ENCODE data around the gene MICU1.
"Not testable (repeated sequence)": the region's sequence is repeated elsewhere in the genome, so short reads cannot be mapped to it uniquely, and the experiment has no call there.

The MICU1 gene

GRCh38 chr10:72564596-72564995 lies 61.3 kb downstream of the MICU1 start:
- Mint-ChIP-seq H3K4me3 (no peak overlapping the region), H3K27me3 (ENCODE audit: low read depth) (no peaks in the 10 kb centered on the region), H3K27ac (no peak overlapping the region), H3K9me3 (no peaks in the 10 kb centered on the region), H3K4me1 (ENCODE audit: low read depth) (peaks cover 26% of the 10 kb centered on the region), H3K36me3 (ENCODE audit: low read depth) (peaks cover 37% of the 10 kb centered on the region)
- peak; percentile 46 for DNase-seq (ENCODE audit: low spot score)

GRCh38 chr10:72563327-72563932 lies 62.4 kb downstream of the MICU1 start:
- peak overlapping the region; percentile 89 for H3K27ac Mint-ChIP-seq
- H3K9me3 Mint-ChIP-seq, result no peaks in the 10 kb centered on the region
- H3K36me3 Mint-ChIP-seq (ENCODE audit: low read depth), result peaks cover 41% of the 10 kb centered on the region
- DNase-seq (ENCODE audit: low spot score), result peak; percentile 49
- peaks cover 26% of the 10 kb centered on the region for H3K4me1 Mint-ChIP-seq (ENCODE audit: low read depth)
- H3K4me3 Mint-ChIP-seq, result peak overlapping the region; percentile 82
- no peaks in the 10 kb centered on the region for H3K27me3 Mint-ChIP-seq (ENCODE audit: low read depth)

- Mint-ChIP-seq H3K27ac (peak overlapping the region; percentile 28), H3K4me3 (no peak overlapping the region), H3K4me1 (ENCODE audit: low read depth) (peaks cover 24% of the 10 kb centered on the region), H3K9me3 (no peaks in the 10 kb centered on the region), H3K27me3 (ENCODE audit: low read depth) (no peaks in the 10 kb centered on the region), H3K36me3 (ENCODE audit: low read depth) (peaks cover 41% of the 10 kb centered on the region)
- no peak for DNase-seq (ENCODE audit: low spot score)
These were observed 64.1 kb downstream of the MICU1 start for GRCh38 chr10:72561745-72562166.

- H3K9me3 Mint-ChIP-seq, result no peaks in the 10 kb centered on the region
- peaks cover 8% of the 10 kb centered on the region for H3K4me1 Mint-ChIP-seq (ENCODE audit: low read depth)
- no peaks in the 10 kb centered on the region for H3K27me3 Mint-ChIP-seq (ENCODE audit: low read depth)
- H3K27ac Mint-ChIP-seq, result no peak overlapping the region
- H3K36me3 Mint-ChIP-seq (ENCODE audit: low read depth), result peaks cover 21% of the 10 kb centered on the region
- no peak overlapping the region for H3K4me3 Mint-ChIP-seq
- DNase-seq (ENCODE audit: low spot score), result no peak
These were observed 68.5 kb downstream of the MICU1 start for GRCh38 chr10:72557362-72557761.

- no peak for DNase-seq (ENCODE audit: low spot score)
- H3K9me3 Mint-ChIP-seq, result no peaks in the 10 kb centered on the region
- no peaks in the 10 kb centered on the region for H3K4me1 Mint-ChIP-seq (ENCODE audit: low read depth)
- peaks cover 8% of the 10 kb centered on the region for H3K36me3 Mint-ChIP-seq (ENCODE audit: low read depth)
- no peaks in the 10 kb centered on the region for H3K27me3 Mint-ChIP-seq (ENCODE audit: low read depth)
- H3K4me3 Mint-ChIP-seq, result no peak overlapping the region
- H3K27ac Mint-ChIP-seq, result no peak overlapping the region
These were observed 73.0 kb downstream of the MICU1 start for GRCh38 chr10:72552857-72553256.

GRCh38 chr10:72550239-72550638 lies 75.6 kb downstream of the MICU1 start:
- no peaks in the 10 kb centered on the region for H3K4me1 Mint-ChIP-seq (ENCODE audit: low read depth)
- H3K9me3 Mint-ChIP-seq, result no peaks in the 10 kb centered on the region
- DNase-seq (ENCODE audit: low spot score), result no peak
- no peak overlapping the region for H3K4me3 Mint-ChIP-seq
- H3K27ac Mint-ChIP-seq, result no peak overlapping the region
- no peaks in the 10 kb centered on the region for H3K27me3 Mint-ChIP-seq (ENCODE audit: low read depth)
- peaks cover 11% of the 10 kb centered on the region for H3K36me3 Mint-ChIP-seq (ENCODE audit: low read depth)

- Mint-ChIP-seq H3K9me3 (peaks cover 11% of the 10 kb centered on the region), H3K4me3 (no peak overlapping the region), H3K36me3 (ENCODE audit: low read depth) (peaks cover 24% of the 10 kb centered on the region), H3K4me1 (ENCODE audit: low read depth) (peaks cover 3% of the 10 kb centered on the region), H3K27me3 (ENCODE audit: low read depth) (no peaks in the 10 kb centered on the region), H3K27ac (no peak overlapping the region)
- no peak for DNase-seq (ENCODE audit: low spot score)
These were observed 80.3 kb downstream of the MICU1 start for GRCh38 chr10:72545546-72545945.

- not testable (repeated sequence) for DNase-seq (ENCODE audit: low spot score); H3K27ac Mint-ChIP-seq; H3K4me1 Mint-ChIP-seq (ENCODE audit: low read depth); H3K27me3 Mint-ChIP-seq (ENCODE audit: low read depth); H3K4me3 Mint-ChIP-seq
- peaks cover 16% of the 10 kb centered on the region for H3K9me3 Mint-ChIP-seq
- H3K36me3 Mint-ChIP-seq (ENCODE audit: low read depth), result peaks cover 27% of the 10 kb centered on the region
These were observed 82.0 kb downstream of the MICU1 start for GRCh38 chr10:72543855-72544254.

- Mint-ChIP-seq H3K4me3 (no peak overlapping the region), H3K36me3 (ENCODE audit: low read depth) (peaks cover 19% of the 10 kb centered on the region), H3K27me3 (ENCODE audit: low read depth) (no peaks in the 10 kb centered on the region), H3K27ac (no peak overlapping the region), H3K4me1 (ENCODE audit: low read depth) (peaks cover 12% of the 10 kb centered on the region), H3K9me3 (peaks cover 16% of the 10 kb centered on the region)
- DNase-seq (ENCODE audit: low spot score), result no peak
These were observed 83.5 kb downstream of the MICU1 start for GRCh38 chr10:72542396-72542815.

- Mint-ChIP-seq H3K4me3 (no peak overlapping the region), H3K27me3 (ENCODE audit: low read depth) (no peaks in the 10 kb centered on the region), H3K27ac (no peak overlapping the region), H3K36me3 (ENCODE audit: low read depth) (peaks cover 19% of the 10 kb centered on the region), H3K4me1 (ENCODE audit: low read depth) (peaks cover 12% of the 10 kb centered on the region), H3K9me3 (peaks cover 16% of the 10 kb centered on the region)
- no peak for DNase-seq (ENCODE audit: low spot score)
These were observed 84.5 kb downstream of the MICU1 start for GRCh38 chr10:72541337-72541736.

- Mint-ChIP-seq H3K9me3 (peaks cover 16% of the 10 kb centered on the region), H3K4me3 (no peak overlapping the region), H3K36me3 (ENCODE audit: low read depth) (peaks cover 19% of the 10 kb centered on the region), H3K27me3 (ENCODE audit: low read depth) (no peaks in the 10 kb centered on the region), H3K27ac (no peak overlapping the region), H3K4me1 (ENCODE audit: low read depth) (peaks cover 12% of the 10 kb centered on the region)
- no peak for DNase-seq (ENCODE audit: low spot score)
These were observed 85.6 kb downstream of the MICU1 start for GRCh38 chr10:72540193-72540807.

- Mint-ChIP-seq H3K27me3 (ENCODE audit: low read depth) (no peaks in the 10 kb centered on the region), H3K36me3 (ENCODE audit: low read depth) (peaks cover 19% of the 10 kb centered on the region), H3K9me3 (peaks cover 16% of the 10 kb centered on the region), H3K27ac (no peak overlapping the region), H3K4me1 (ENCODE audit: low read depth) (peaks cover 12% of the 10 kb centered on the region), H3K4me3 (no peak overlapping the region)
- no peak for DNase-seq (ENCODE audit: low spot score)
These were observed 86.7 kb downstream of the MICU1 start for GRCh38 chr10:72539137-72539536.

- Mint-ChIP-seq H3K27ac (no peak overlapping the region), H3K27me3 (ENCODE audit: low read depth) (no peaks in the 10 kb centered on the region), H3K9me3 (no peaks in the 10 kb centered on the region), H3K4me3 (no peak overlapping the region), H3K36me3 (ENCODE audit: low read depth) (no peaks in the 10 kb centered on the region), H3K4me1 (ENCODE audit: low read depth) (no peaks in the 10 kb centered on the region)
- no peak for DNase-seq (ENCODE audit: low spot score)
These were observed 100.2 kb downstream of the MICU1 start for GRCh38 chr10:72525689-72526088.

GRCh38 chr10:72525277-72525676 lies 100.6 kb downstream of the MICU1 start:
- no peaks in the 10 kb centered on the region for H3K27me3 Mint-ChIP-seq (ENCODE audit: low read depth)
- H3K9me3 Mint-ChIP-seq, result no peaks in the 10 kb centered on the region
- no peak overlapping the region for H3K27ac Mint-ChIP-seq
- no peaks in the 10 kb centered on the region for H3K36me3 Mint-ChIP-seq (ENCODE audit: low read depth)
- H3K4me1 Mint-ChIP-seq (ENCODE audit: low read depth), result no peaks in the 10 kb centered on the region
- no peak overlapping the region for H3K4me3 Mint-ChIP-seq
- no peak for DNase-seq (ENCODE audit: low spot score)

GRCh38 chr10:72524489-72524888 lies 101.4 kb downstream of the MICU1 start:
- Mint-ChIP-seq H3K27ac (no peak overlapping the region), H3K4me1 (ENCODE audit: low read depth) (no peaks in the 10 kb centered on the region), H3K36me3 (ENCODE audit: low read depth) (no peaks in the 10 kb centered on the region), H3K9me3 (no peaks in the 10 kb centered on the region), H3K27me3 (ENCODE audit: low read depth) (no peaks in the 10 kb centered on the region), H3K4me3 (no peak overlapping the region)
- no peak for DNase-seq (ENCODE audit: low spot score)

Measured in T-helper 2 cell treated with Interferon-gamma antibody and Interleukin-4, amounts not matched to agents 5 μg/mL and 100 μg/mL, for 36 hours (primary cell).